Measurements from ENCODE around the gene CABP4. TPM values are rescaled to one million over a fixed set of nuclear protein-coding genes. Genes with fewer than 3 reads are reported as not detected.

CABP4 gene
- total and polyA plus RNA-seq, 2 donors, result 0.52 to 1.6 TPM

DNA sequence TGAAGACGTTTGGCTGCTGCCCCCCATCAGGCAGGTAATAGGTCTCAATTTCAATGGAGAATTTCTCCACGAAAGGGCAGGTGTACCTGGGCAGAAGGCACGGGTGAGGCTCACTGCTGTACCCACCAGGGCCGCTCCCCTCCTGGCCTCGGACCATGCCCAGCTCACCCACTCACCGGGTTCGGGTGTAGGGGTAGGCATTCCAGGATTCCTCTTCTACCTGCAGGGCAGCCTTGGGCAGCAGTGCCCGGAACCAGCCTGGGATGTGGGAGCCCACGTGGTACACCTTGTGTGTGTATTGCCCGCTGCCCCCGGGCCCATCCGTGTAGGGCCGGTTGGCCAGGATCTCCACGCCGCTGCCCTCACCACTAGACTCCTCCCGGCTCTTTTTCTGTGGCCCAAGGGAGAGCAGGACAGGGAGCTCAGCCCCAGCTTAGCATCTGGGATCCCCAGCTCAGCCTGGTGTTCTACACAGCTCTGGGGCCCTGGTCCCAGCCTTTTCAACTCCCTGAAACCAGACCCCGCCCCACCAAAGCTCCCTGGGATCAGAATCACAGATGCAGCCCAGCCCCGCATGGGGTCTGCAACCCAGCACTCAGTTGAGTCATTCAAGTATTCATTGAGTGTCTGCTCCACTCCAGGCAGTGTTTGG is 47.3 kb downstream of the CABP4 start:
- Histone ChIP-seq H3K4me3 (ENCODE audit: low read length in 2 of 2) (no peak overlapping the region), H3K27ac (ENCODE audit: low read depth in 1 of 2, low read length in 1 of 2) (no peak overlapping the region), H3K9me3 (ENCODE audit: control insufficient read depth in 2 of 2, insufficient read depth in 1 of 2, low read length in 1 of 2) (no peaks in the 10 kb centered on the region), H3K36me3 (ENCODE audit: control insufficient read depth in 2 of 2, insufficient read depth in 2 of 2, low read length in 1 of 2) (peaks cover 46 to 51% of the 10 kb centered on the region in 2 donors), H3K4me1 (ENCODE audit: control insufficient read depth in 2 of 2, insufficient read depth in 2 of 2, low read length in 2 of 2) (peaks cover 32 to 35% of the 10 kb centered on the region in 2 donors), H3K27me3 (ENCODE audit: control insufficient read depth in 2 of 2, insufficient read depth in 1 of 2, low read length in 1 of 2) (peaks cover 0 to 15% of the 10 kb centered on the region in 2 donors)
- no peak for DNase-seq (ENCODE audit: low read depth in 6 of 9, low spot score in 9 of 9)
- WGBS, result 98% methylated on average over 18 of the region's 18 CpGs

DNA sequence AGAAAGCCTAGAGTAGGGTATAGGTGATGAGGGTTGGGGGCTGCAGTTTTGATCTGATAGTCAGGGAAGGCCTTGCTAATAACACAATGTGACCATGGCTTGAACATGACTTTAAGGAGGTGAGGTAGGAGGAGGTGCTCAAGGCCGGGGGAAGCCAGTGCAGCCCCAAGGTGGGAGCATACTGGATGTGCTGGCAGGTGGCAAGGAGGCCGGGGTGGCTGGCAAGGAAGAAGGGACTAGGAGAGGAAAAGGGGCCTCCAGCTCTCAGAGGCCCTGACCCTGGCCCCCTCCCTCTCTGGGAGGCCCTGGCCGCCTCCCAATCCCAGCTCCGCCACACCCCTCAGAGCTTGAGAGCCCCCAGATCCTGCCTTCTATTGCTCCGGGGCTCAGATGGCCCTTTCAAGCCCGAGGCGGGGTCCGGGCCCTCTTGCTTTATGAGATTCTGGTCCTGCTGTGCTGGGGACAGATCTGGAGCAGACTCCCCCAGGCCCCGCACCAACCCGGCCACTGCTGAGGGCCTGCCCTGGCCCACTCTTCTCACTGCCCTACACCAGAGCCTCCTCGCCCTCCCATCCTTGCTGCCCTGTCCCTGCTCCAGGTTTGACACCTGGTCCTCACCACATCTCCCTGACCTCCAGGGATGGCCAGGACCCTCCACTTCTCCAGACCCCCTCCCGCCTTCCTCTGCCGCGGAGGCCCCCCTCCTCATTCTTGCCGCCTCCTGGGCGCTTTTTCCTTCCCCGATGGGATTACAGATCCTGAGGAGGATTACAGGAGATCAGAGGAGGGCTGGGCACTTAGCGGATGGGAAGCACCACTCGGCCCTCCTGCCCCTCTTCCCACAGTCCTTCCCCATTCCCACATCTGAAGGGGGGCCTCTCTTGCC is 48.2 kb downstream of the CABP4 start:
- WGBS, result 91% methylated on average over 19 of the region's 19 CpGs
- H3K4me3 ChIP-seq (ENCODE audit: low read length in 2 of 2), result peak overlapping the region; percentile 37 to 90
- DNase-seq (ENCODE audit: low read depth in 6 of 9, low spot score in 9 of 9), result no peak
- H3K9me3 ChIP-seq (ENCODE audit: control insufficient read depth in 2 of 2, insufficient read depth in 1 of 2, low read length in 1 of 2), result no peaks in the 10 kb centered on the region
- peaks cover 0 to 15% of the 10 kb centered on the region in 2 donors for H3K27me3 ChIP-seq (ENCODE audit: control insufficient read depth in 2 of 2, insufficient read depth in 1 of 2, low read length in 1 of 2)
- no peak overlapping the region for H3K27ac ChIP-seq (ENCODE audit: low read depth in 1 of 2, low read length in 1 of 2)
- H3K36me3 ChIP-seq (ENCODE audit: control insufficient read depth in 2 of 2, insufficient read depth in 2 of 2, low read length in 1 of 2), result peaks cover 42% of the 10 kb centered on the region in 2 donors
- H3K4me1 ChIP-seq (ENCODE audit: control insufficient read depth in 2 of 2, insufficient read depth in 2 of 2, low read length in 2 of 2), result peaks cover 35 to 39% of the 10 kb centered on the region in 2 donors

DNA sequence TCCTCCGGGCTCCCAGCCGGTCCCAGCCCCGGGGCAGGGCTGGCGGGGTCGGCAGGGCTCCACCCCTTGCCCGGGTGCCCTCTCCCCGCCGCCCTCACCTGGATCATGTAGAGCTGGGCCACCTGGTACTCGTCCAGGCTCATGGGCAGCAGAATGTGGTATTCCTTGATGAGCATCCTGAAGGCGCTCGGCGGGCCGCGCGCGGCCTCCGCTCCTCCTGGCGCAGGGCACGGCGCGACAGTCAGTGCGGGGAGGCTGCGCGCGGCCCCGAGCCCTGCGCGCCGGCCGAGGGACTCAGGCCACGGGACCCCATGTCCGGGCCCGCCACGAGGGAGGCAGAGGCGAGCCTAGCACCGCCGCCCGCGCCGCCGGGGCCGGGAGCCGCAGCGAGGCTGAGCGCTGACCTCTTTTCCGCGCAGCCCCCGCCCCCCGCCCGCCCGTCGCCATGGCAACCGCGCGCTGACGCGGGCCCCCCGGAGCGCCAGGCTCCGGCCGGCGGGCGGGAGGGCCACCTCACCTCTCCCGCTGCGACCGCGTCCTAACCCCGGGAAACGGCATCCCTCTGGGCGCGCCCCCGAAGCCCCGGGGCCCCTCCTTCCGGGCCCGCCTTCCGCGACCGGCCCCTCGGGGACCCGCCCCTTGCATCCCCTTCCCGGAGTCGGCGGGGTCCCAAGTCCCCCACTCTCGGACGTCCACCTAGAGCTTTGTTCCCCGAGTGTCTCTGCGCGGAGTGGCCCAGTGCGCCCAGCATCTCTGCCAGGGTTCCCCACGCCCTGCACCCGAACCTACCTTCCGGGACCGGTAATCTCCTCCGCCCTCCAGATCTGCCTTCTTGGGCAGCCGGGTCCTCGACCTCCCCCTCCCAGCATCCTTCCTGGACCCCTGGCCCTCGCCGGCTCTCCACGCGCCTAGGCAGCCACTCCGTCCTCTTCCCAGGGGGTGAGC is 49.1 kb downstream of the CABP4 start:
- Histone ChIP-seq H3K36me3 (ENCODE audit: control insufficient read depth in 2 of 2, insufficient read depth in 2 of 2, low read length in 1 of 2) (peaks cover 35 to 38% of the 10 kb centered on the region in 2 donors), H3K9me3 (ENCODE audit: control insufficient read depth in 2 of 2, insufficient read depth in 1 of 2, low read length in 1 of 2) (no peaks in the 10 kb centered on the region), H3K27ac (ENCODE audit: low read depth in 1 of 2, low read length in 1 of 2) (peak overlapping the region; percentile 60 to 95), H3K4me1 (ENCODE audit: control insufficient read depth in 2 of 2, insufficient read depth in 2 of 2, low read length in 2 of 2) (peaks cover 41 to 46% of the 10 kb centered on the region in 2 donors), H3K4me3 (ENCODE audit: low read length in 2 of 2) (peak overlapping the region; percentile 90 to 92), H3K27me3 (ENCODE audit: control insufficient read depth in 2 of 2, insufficient read depth in 1 of 2, low read length in 1 of 2) (peaks cover 0 to 15% of the 10 kb centered on the region in 2 donors)
- whole genome bisulfite sequencing, result 5% methylated on average over 101 of the region's 101 CpGs
- DNase-seq (ENCODE audit: low read depth in 6 of 9, low spot score in 9 of 9), result peak in 4 of 9 donors; percentile 13 to 42 (median 30)

DNA sequence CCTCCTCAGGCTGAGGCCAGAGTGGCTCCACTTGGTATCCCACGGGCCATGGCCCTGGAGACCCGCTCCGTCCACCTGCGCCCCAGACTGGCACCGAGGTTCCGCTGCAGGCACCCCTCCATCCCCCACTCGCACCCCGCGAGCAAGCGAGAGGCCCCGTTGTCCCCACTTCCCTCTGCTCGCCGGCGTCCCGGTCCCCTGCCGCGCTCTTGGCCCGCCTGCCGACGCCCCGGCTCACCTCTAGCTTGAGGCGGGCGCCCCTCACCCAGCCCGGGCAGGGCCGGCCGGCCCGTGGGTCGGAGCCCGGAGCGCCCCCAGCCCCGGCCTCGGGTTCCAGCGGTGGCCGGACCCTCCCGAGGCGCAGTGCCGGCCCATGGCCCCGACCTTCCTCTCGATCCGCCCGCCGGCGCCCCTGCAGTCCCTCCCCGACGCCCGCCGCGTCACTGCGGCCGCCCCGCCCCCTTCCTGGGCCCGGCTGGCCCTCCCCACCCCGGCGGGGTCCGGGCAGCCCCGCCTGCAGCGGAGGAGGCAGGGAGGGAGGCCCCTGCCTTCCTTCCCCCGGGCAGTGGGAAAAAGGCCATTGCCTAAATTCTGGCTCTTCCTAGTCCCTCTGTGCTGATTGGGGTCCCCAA is 49.9 kb downstream of the CABP4 start, which contains the start of gene PITPNM1:
TSS of gene PITPNM1 (minus strand) at position 414 of the 632 bp plus-strand sequence. CDS start 1,183 bp downstream, outside the sequence.
- peaks cover 27 to 36% of the 10 kb centered on the region in 2 donors for H3K36me3 ChIP-seq (ENCODE audit: control insufficient read depth in 2 of 2, insufficient read depth in 2 of 2, low read length in 1 of 2)
- peaks cover 0 to 21% of the 10 kb centered on the region in 2 donors for H3K27me3 ChIP-seq (ENCODE audit: control insufficient read depth in 2 of 2, insufficient read depth in 1 of 2, low read length in 1 of 2)
- H3K4me1 ChIP-seq (ENCODE audit: control insufficient read depth in 2 of 2, insufficient read depth in 2 of 2, low read length in 2 of 2), result peaks cover 41 to 46% of the 10 kb centered on the region in 2 donors
- H3K4me3 ChIP-seq (ENCODE audit: low read length in 2 of 2), result peak within 1 kb of the TSS; percentile 90 to 92
- WGBS, result under 1% methylated on average over 58 of the region's 58 CpGs
- H3K27ac ChIP-seq (ENCODE audit: low read depth in 1 of 2, low read length in 1 of 2), result peak within 1 kb of the TSS; percentile 88 to 95
- H3K9me3 ChIP-seq (ENCODE audit: control insufficient read depth in 2 of 2, insufficient read depth in 1 of 2, low read length in 1 of 2), result no peaks in the 10 kb centered on the region
- DNase-seq (ENCODE audit: low read depth in 6 of 9, low spot score in 9 of 9), result peak in 5 of 9 donors; percentile 47 to 79 (median 60)

DNA sequence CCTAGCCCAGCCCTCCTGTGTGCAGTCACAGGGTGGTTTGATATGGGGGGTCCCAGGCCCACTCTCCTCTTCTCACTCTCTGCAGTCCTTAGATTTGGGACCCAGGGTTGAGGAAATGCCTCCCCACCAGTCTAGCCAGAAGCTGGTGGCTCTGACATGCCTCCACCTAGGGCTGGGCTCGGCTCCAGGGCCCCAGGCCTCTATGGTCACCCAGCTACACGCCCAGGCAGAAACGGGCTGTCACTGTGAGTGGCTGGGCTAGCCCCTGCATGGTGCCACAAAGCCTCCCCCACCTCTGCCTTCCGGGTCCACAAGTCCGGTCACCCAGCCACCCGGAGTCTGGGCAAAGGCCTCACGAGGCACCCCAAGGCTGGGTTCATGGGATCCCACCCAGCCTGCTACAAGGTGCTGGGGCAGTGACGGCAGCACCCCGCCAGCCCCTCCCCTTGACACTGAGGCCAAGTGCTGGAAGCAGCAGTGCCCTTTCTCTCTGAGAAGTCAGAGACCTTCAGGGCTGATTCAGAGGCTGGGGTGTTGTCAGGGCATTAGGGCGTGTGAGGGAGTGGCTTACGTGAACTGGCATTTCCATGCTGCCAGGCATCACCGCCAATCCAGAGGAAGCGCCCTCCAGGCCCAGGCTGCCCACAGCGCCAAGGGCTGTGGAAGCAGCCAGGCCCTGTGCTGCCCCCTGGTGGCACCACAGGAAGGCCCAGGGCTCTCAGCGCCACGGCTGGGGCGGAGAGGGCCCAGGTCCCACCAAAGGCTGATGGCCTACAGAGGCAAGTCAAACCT is 50.6 kb downstream of the CABP4 start:
- H3K4me1 ChIP-seq (ENCODE audit: control insufficient read depth in 2 of 2, insufficient read depth in 2 of 2, low read length in 2 of 2), result peaks cover 41 to 46% of the 10 kb centered on the region in 2 donors
- H3K4me3 ChIP-seq (ENCODE audit: low read length in 2 of 2), result peak overlapping the region; percentile 90 to 92
- peaks cover 0 to 21% of the 10 kb centered on the region in 2 donors for H3K27me3 ChIP-seq (ENCODE audit: control insufficient read depth in 2 of 2, insufficient read depth in 1 of 2, low read length in 1 of 2)
- no peaks in the 10 kb centered on the region for H3K9me3 ChIP-seq (ENCODE audit: control insufficient read depth in 2 of 2, insufficient read depth in 1 of 2, low read length in 1 of 2)
- H3K36me3 ChIP-seq (ENCODE audit: control insufficient read depth in 2 of 2, insufficient read depth in 2 of 2, low read length in 1 of 2), result peaks cover 23 to 32% of the 10 kb centered on the region in 2 donors
- WGBS, result 35% methylated on average over 17 of the region's 17 CpGs
- peak in 8 of 9 donors; percentile 63 to 91 (median 81) for DNase-seq (ENCODE audit: low read depth in 6 of 9, low spot score in 9 of 9)
- H3K27ac ChIP-seq (ENCODE audit: low read depth in 1 of 2, low read length in 1 of 2), result peak overlapping the region; percentile 88 to 95

DNA sequence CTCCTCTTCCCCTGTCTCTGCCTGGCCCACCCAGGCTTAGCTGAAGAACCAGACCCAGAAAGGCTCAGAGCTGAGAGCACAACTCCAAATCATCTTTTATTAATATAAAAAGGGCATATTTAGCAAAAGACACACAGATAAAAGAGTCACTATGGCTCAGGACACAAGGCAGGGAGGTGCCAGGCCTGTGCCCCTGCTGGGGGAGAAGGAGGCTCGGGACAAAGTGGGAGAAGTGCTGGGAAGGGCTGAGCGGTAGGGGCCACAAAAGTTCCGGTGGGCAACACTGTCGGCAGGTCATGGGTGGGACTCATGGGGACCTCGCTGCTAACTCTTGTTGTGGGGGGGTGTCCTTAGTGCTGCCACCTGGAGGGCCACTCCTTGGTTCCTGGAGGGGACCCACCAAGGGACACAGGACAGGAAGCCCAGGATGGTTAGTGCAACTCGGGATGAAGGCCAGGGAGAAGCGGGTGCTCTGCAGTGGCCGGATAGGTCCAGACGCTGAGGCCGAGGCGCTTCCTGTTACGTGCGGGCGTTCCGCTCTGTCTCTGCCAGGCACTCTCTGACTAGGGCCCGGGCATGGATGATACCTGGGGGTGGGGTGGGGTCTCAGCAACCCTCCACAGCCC is 51.4 kb downstream of the CABP4 start:
- DNase-seq (ENCODE audit: low read depth in 6 of 9, low spot score in 9 of 9), result no peak
- 98% methylated on average over 16 of the region's 16 CpGs for WGBS
- H3K36me3 ChIP-seq (ENCODE audit: control insufficient read depth in 2 of 2, insufficient read depth in 2 of 2, low read length in 1 of 2), result peaks cover 16 to 25% of the 10 kb centered on the region in 2 donors
- no peaks in the 10 kb centered on the region for H3K9me3 ChIP-seq (ENCODE audit: control insufficient read depth in 2 of 2, insufficient read depth in 1 of 2, low read length in 1 of 2)
- H3K27me3 ChIP-seq (ENCODE audit: control insufficient read depth in 2 of 2, insufficient read depth in 1 of 2, low read length in 1 of 2), result peaks cover 2 to 25% of the 10 kb centered on the region in 2 donors
- H3K27ac ChIP-seq (ENCODE audit: low read depth in 1 of 2, low read length in 1 of 2), result peak overlapping the region; percentile 88 to 95
- peak overlapping the region in 1 of 2 donors; percentile 90 for H3K4me3 ChIP-seq (ENCODE audit: low read length in 2 of 2)
- peaks cover 41 to 46% of the 10 kb centered on the region in 2 donors for H3K4me1 ChIP-seq (ENCODE audit: control insufficient read depth in 2 of 2, insufficient read depth in 2 of 2, low read length in 2 of 2)

DNA sequence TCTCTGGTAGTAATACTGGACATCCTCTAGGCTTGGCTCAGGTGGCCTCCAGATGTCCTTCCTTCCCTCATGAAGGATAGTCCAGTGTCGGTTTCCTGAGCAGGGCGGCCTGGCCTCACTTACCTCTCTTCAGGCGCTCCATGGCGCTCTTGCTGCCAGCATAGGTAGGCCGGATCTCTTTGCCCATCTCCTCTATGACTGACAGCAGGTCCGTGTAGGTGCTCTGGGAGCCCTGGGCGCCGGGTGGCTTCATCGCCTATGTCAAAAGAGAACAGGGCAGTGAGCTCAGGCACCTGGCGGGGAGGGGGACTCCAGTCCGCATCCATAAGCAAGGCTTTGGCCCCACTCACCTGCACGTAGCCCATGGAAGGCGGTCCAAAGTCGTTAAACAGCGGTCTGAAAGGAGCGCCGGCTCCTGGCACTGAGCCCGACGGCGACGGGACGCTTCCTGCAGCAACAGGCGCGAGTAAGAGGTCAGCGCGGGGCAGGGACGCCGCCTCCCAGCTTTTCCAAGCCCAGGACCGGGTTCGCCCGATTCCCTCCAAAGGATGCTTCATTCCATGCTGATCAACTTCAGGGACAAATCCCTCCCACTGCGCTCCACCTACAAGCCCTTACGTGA is 52.2 kb downstream of the CABP4 start:
- H3K4me1 ChIP-seq (ENCODE audit: control insufficient read depth in 2 of 2, insufficient read depth in 2 of 2, low read length in 2 of 2), result peaks cover 41 to 46% of the 10 kb centered on the region in 2 donors
- peaks cover 5 to 30% of the 10 kb centered on the region in 2 donors for H3K27me3 ChIP-seq (ENCODE audit: control insufficient read depth in 2 of 2, insufficient read depth in 1 of 2, low read length in 1 of 2)
- H3K36me3 ChIP-seq (ENCODE audit: control insufficient read depth in 2 of 2, insufficient read depth in 2 of 2, low read length in 1 of 2), result peaks cover 8 to 17% of the 10 kb centered on the region in 2 donors
- H3K4me3 ChIP-seq (ENCODE audit: low read length in 2 of 2), result peak overlapping the region; percentile 76 to 97
- 44% methylated on average over 33 of the region's 33 CpGs for WGBS
- H3K9me3 ChIP-seq (ENCODE audit: control insufficient read depth in 2 of 2, insufficient read depth in 1 of 2, low read length in 1 of 2), result no peaks in the 10 kb centered on the region
- peak in 1 of 9 donors; percentile 58 for DNase-seq (ENCODE audit: low read depth in 6 of 9, low spot score in 9 of 9)
- peak overlapping the region; percentile 86 to 95 for H3K27ac ChIP-seq (ENCODE audit: low read depth in 1 of 2, low read length in 1 of 2)
